Activated T-cell treated with anti-CD3 and anti-CD28 coated beads, Interleukin-2, amount 50 U/mL, for 4 hours (primary cell): ENCODE measurements around the gene SH3GL1. TPM values are rescaled to one million over a fixed set of nuclear protein-coding genes. Genes with fewer than 3 reads are reported as not detected.

Experiments used
- ATAC-seq, 2 donors: fragments of 200-7000 bp; cut with Tn5 transposase; one replicate each; pipeline ENCODE4 v1.10.0; 2021
- DNase-seq: peaks from one replicate; pipeline ENCODE4 v3.0.0-alpha.2; 2020
- H3K27me3 Mint-ChIP-seq: one replicate; pipeline ENCODE4 v1.8.0; 2021; ENCODE audit warnings: low read depth, mixed read lengths
- H3K36me3 Mint-ChIP-seq: one replicate; pipeline ENCODE4 v1.8.0; 2022; ENCODE audit warnings: mixed read lengths; ENCODE audit not compliant: insufficient read depth
- H3K4me1 Mint-ChIP-seq: one replicate; pipeline ENCODE4 v1.8.0; 2021; ENCODE audit warnings: low read depth, mixed read lengths
- H3K4me3 Mint-ChIP-seq: one replicate; pipeline ENCODE4 v1.8.0; 2021; ENCODE audit warnings: mild to moderate bottlenecking, moderate library complexity, mixed read lengths
- H3K9me3 Mint-ChIP-seq: one replicate; pipeline ENCODE4 v1.8.0; 2021; ENCODE audit warnings: mixed read lengths
- total RNA-seq, 3 donors: library from RNA; stranded (reverse); gene quantifications; one replicate each; pipeline ENCODE4 v1.2.1, GENCODE V29; 2021

SH3GL1 gene
- total RNA-seq, 3 donors from 2014 or later = 50.8 to 52.6 (median 52.2) TPM

- ATAC-seq (no peak), DNase-seq (no peak)
- no peaks in the 10 kb centered on the region for H3K9me3 Mint-ChIP-seq
- peaks cover 17% of the 10 kb centered on the region for H3K36me3 Mint-ChIP-seq
- no peak overlapping the region for H3K4me3 Mint-ChIP-seq
- H3K27me3 Mint-ChIP-seq = no peaks in the 10 kb centered on the region
- H3K4me1 Mint-ChIP-seq = peaks cover 62% of the 10 kb centered on the region
Observed at GRCh38 chr19:4393947-4394590, 6.3 kb downstream of the SH3GL1 start.

- DNase-seq (no peak), ATAC-seq (no peak)
- Mint-ChIP-seq H3K27me3 (no peaks in the 10 kb centered on the region), H3K4me1 (peaks cover 46% of the 10 kb centered on the region), H3K4me3 (no peak overlapping the region), H3K36me3 (peaks cover 16% of the 10 kb centered on the region), H3K9me3 (no peaks in the 10 kb centered on the region)
Observed at GRCh38 chr19:4391701-4392483, 8.5 kb downstream of the SH3GL1 start.

- ATAC-seq = no peak
- peaks cover 11% of the 10 kb centered on the region for H3K36me3 Mint-ChIP-seq
- H3K4me3 Mint-ChIP-seq = no peak overlapping the region
Observed at GRCh38 chr19:4391306-4391693, 9.0 kb downstream of the SH3GL1 start.

DNA sequence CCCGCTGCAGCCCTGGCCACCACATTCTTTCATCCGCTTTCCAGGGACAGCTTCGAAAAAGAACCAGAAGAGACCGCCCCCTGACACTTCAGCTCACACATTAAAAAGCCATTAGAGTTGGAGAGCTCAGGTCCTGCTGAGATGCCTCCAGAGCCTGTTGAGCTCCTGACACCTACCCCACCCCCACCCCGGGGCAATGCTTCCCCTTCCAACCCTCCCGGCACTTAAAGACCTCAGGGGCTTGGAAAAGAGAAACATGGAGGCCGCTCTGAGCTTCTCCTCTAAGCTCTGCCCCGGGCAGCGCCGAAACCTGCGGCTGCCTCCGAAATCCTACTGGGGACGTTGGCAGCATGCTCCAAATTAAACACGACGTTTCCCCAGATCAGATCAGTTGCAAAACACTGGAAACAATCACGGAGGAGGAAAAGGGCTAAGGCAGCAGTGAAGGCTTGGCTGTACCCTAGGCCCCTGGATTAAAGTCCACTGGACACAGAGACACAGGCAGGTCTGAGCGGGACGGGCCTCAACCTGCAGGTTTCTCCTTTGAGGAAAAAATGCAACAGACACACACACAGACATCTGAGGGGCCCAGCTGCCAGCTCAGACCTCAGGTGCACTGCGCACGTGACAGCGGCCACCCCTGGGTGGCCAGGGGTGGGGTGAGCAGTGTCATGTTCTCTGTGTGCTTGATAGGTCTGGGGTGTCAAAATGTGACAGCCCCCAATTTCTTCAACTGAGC is 9.6 kb downstream of the SH3GL1 start:
- Mint-ChIP-seq H3K36me3 (peaks cover 11% of the 10 kb centered on the region), H3K4me1 (peaks cover 41% of the 10 kb centered on the region), H3K27me3 (no peaks in the 10 kb centered on the region), H3K4me3 (no peak overlapping the region), H3K9me3 (no peaks in the 10 kb centered on the region)
- DNase-seq = no peak
- ATAC-seq = no peak

More at GRCh38 chr19:4391306-4391693, 9.0 kb downstream of the SH3GL1 start:
- DNase-seq = no peak
- H3K4me1 Mint-ChIP-seq = peaks cover 41% of the 10 kb centered on the region
- no peaks in the 10 kb centered on the region for H3K27me3 Mint-ChIP-seq
- no peaks in the 10 kb centered on the region for H3K9me3 Mint-ChIP-seq

DNA sequence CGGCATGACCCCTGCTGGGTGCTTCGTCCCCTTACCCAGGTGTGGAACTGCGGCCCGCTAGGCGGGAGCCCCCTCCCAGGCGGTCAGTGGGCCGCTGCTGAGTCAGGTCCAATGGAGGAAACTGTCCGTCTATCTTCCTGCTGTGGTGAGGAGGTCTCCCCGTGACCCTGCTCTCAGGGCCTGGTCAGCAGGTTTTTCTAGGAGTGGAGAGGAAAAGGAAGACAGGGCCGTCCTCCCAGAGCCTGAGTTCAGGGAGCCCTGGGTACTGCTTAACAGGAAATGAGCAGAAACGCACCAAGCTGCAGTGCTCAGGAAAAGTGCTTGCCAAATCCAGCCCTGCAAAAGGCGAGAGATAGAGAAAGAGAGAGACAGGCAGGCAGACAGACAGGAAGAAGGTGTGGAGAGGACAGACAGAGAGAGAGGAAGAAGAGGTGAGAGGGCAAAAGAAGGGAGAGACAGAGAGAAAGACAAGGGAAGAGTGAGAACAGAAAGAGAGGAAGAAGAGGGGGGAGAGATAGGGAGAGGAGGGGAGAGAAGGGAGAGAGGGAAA is 10.3 kb downstream of the SH3GL1 start:
- DNase-seq = no peak
- Mint-ChIP-seq H3K9me3 (no peaks in the 10 kb centered on the region), H3K27me3 (no peaks in the 10 kb centered on the region), H3K4me3 (no peak overlapping the region), H3K4me1 (peaks cover 36% of the 10 kb centered on the region), H3K36me3 (peaks cover 11% of the 10 kb centered on the region)
- no peak for ATAC-seq

DNA sequence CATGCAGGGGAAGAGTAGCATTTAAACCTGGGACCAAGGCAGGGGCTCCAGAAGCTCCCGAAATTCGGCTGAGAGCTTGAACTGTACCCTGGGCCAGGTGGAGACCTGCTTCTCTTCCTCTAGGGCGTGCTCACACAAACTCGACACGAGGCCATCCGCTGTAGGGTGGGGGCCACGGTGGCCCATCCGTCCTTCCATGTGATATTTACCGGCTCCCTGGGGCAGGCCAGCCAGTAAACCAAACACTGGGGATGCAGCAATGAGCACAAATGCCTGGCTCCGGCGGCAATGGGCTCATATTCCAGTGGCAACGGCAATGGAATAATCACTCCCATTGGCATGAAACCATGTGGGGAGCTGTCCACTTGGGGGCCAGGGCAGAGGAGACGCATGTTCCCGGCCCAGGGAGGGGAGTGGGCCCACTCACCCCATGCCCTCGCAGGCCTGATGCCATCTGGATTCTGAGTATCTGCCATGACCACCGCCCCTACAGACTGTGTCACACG is 10.8 kb downstream of the SH3GL1 start:
- Mint-ChIP-seq H3K27me3 (no peaks in the 10 kb centered on the region), H3K36me3 (peaks cover 8% of the 10 kb centered on the region), H3K9me3 (no peaks in the 10 kb centered on the region), H3K4me1 (peaks cover 31% of the 10 kb centered on the region), H3K4me3 (no peak overlapping the region)
- ATAC-seq (no peak), DNase-seq (no peak)

GRCh38 chr19:4389064-4389375 is 11.3 kb downstream of the SH3GL1 start:
- H3K4me1 Mint-ChIP-seq = peaks cover 26% of the 10 kb centered on the region
- no peak overlapping the region for H3K4me3 Mint-ChIP-seq
- H3K36me3 Mint-ChIP-seq = peaks cover 5% of the 10 kb centered on the region
- DNase-seq (no peak), ATAC-seq (no peak)
- H3K9me3 Mint-ChIP-seq = no peaks in the 10 kb centered on the region
- no peaks in the 10 kb centered on the region for H3K27me3 Mint-ChIP-seq

- ATAC-seq (no peak), DNase-seq (no peak)
- no peaks in the 10 kb centered on the region for H3K27me3 Mint-ChIP-seq
- H3K4me3 Mint-ChIP-seq = no peak overlapping the region
- peaks cover 4% of the 10 kb centered on the region for H3K36me3 Mint-ChIP-seq
- peaks cover 24% of the 10 kb centered on the region for H3K4me1 Mint-ChIP-seq
- H3K9me3 Mint-ChIP-seq = no peaks in the 10 kb centered on the region
Observed at GRCh38 chr19:4388337-4389063, 11.8 kb downstream of the SH3GL1 start.

DNA sequence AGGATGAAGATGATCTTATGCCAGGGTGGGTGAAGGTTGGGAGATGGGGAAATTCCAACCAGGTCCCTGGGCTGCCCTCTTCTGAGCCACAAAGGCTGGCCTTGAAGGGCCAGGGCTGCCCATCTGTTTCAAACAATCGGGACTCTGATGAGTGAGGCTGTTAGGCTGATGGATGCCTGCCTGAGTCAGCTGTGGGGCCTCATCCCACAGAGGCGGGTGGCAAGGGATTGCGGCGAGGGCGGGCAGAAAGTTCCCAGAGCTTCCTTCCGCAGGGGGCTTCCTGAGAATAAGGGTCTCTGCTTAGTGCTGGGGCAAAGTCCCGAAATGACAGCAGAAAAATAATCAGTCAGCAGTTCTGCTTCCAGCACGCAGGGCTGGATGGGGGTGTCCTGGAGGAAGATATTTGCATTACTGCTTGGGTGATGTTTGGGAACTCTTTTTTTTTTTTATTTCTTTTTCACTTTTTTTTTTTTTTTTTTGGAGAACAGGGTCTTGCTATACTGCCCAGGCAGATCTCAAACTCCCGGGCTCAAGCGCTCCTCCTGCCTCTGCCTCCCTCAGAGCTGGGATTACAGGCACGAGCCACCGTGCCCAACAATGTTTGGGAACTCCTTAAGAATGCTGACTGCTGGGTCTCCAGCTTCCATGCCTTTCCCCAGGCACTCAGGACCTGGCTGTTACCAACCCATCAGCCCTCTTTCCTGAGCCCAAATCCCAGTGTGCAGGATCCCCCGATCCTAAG is 14.1 kb downstream of the SH3GL1 start:
- no peak for DNase-seq
- H3K36me3 Mint-ChIP-seq = peaks cover 4% of the 10 kb centered on the region
- H3K4me1 Mint-ChIP-seq = peaks cover 26% of the 10 kb centered on the region
- H3K9me3 Mint-ChIP-seq = no peaks in the 10 kb centered on the region
- no peaks in the 10 kb centered on the region for H3K27me3 Mint-ChIP-seq
- no peak for ATAC-seq
- H3K4me3 Mint-ChIP-seq = no peak overlapping the region

GRCh38 chr19:4385291-4386040 is 14.9 kb downstream of the SH3GL1 start:
- Mint-ChIP-seq H3K4me1 (peaks cover 26% of the 10 kb centered on the region), H3K27me3 (no peaks in the 10 kb centered on the region), H3K4me3 (no peak overlapping the region), H3K36me3 (peaks cover 4% of the 10 kb centered on the region), H3K9me3 (no peaks in the 10 kb centered on the region)
- no peak for ATAC-seq
- no peak for DNase-seq

- ATAC-seq (peak; percentile 51 to 60), DNase-seq (peak; percentile 53)
- H3K9me3 Mint-ChIP-seq = no peaks in the 10 kb centered on the region
- H3K4me3 Mint-ChIP-seq = peak overlapping the region; percentile 68
- H3K36me3 Mint-ChIP-seq = no peaks in the 10 kb centered on the region
- H3K4me1 Mint-ChIP-seq = peaks cover 63% of the 10 kb centered on the region
- H3K27me3 Mint-ChIP-seq = no peaks in the 10 kb centered on the region
Observed at GRCh38 chr19:4380254-4380727, 20.1 kb downstream of the SH3GL1 start.

- DNase-seq (no peak), ATAC-seq (peak; percentile 75 to 86)
- Mint-ChIP-seq H3K9me3 (no peaks in the 10 kb centered on the region), H3K36me3 (no peaks in the 10 kb centered on the region), H3K4me3 (peak overlapping the region; percentile 68), H3K4me1 (peaks cover 63% of the 10 kb centered on the region), H3K27me3 (no peaks in the 10 kb centered on the region)
Observed at GRCh38 chr19:4379383-4380253, 20.7 kb downstream of the SH3GL1 start.
